Heart right ventricle (tissue), 16 donors: Measurements from ENCODE around the gene CARD10. TPM values are rescaled to one million over a fixed set of nuclear protein-coding genes. Genes with fewer than 3 reads are reported as not detected.

ENCODE experiments used
- ATAC-seq, 8 donors: fragments of 200-7000 bp; cut with Tn5 transposase; one replicate each; pipeline ENCODE4 v1.9.1; 2020; ENCODE audit warnings: mild to moderate bottlenecking in 8 of 8, moderate library complexity in 8 of 8, moderate number of reproducible peaks in 1 of 8
- DNase-seq, 2 donors: peaks; one replicate each; pipeline ENCODE4 v3.0.0-alpha.2; 2020
- H3K27ac ChIP-seq, 10 donors: fragments of 200-600 bp; sonication (generic) in 2 of 10; one replicate each; pipeline versions ENCODE4 v1.5.0 to v1.8.0; 2020 to 2022; ENCODE audit warnings: mild to moderate bottlenecking in 3 of 10
- H3K27me3 ChIP-seq, 7 donors: fragments of 200-600 bp; one replicate each; pipeline ENCODE4 v1.8.0; 2021 to 2022; ENCODE audit warnings: mild to moderate bottlenecking in 2 of 7
- H3K36me3 ChIP-seq, 9 donors: fragments of 200-600 bp; sonication (generic) in 1 of 9; one replicate each; pipeline versions ENCODE4 v1.5.0 to v1.8.0; 2020 to 2022; ENCODE audit warnings: mild to moderate bottlenecking in 2 of 9
- H3K4me1 ChIP-seq, 9 donors: fragments of 200-600 bp; sonication (generic) in 1 of 9; one replicate each; pipeline versions ENCODE4 v1.5.0 to v1.8.0; 2020 to 2022; ENCODE audit warnings: mild to moderate bottlenecking in 4 of 9
- H3K4me3 ChIP-seq, 10 donors: fragments of 200-600 bp; sonication (generic) in 2 of 10; one replicate each; pipeline versions ENCODE4 v1.5.0 to v1.8.0; 2020 to 2022; ENCODE audit warnings: mild to moderate bottlenecking in 7 of 10, moderate library complexity in 2 of 10
- H3K9me3 ChIP-seq, 11 donors: fragments of 200-600 bp in 10 of 11; sonication (generic) in 2 of 11; one replicate each; pipeline versions ENCODE4 v1.5.0 to v1.8.0; 2013 to 2022; ENCODE audit warnings: mild to moderate bottlenecking in 2 of 11, control low read depth in 1 of 11, moderate library complexity in 1 of 11
- WGBS, 2 donors: extraction: QIAGEN DNeasy Blood & Tissue Kit; methylation state at CpG; one replicate each; pipeline ENCODE4 v1.1.7; 2013; ENCODE audit warnings: inconsistent platforms in 1 of 2; 5-methylcytosine and 5-hydroxymethylcytosine counted together
- intact Hi-C, 10 donors: fragments of 100-400 bp; cut with DNase I; formaldehyde crosslinking; loops; one replicate each; pipeline versions ENCODE4 v1.11.1 to v1.14.2; 2022
- polyA plus RNA-seq, 2 donors: library from polyadenylated mRNA; stranded (reverse); fragments of 200-250 nt; gene quantifications; one replicate each; pipeline ENCODE4 v1.2.3, GENCODE V29; 2013
- total RNA-seq, 10 donors: library from RNA; stranded (reverse); fragmentation: NEBNext Ultra II Directional in 3 of 10; extraction: Animal tissue kit (Norgen Biotek cat#: 25700) in 3 of 10; gene quantifications; one replicate each; pipeline versions ENCODE4 v1.2.1 to v1.2.4, GENCODE V29; 2021 to 2023
- TF ChIP-seq, protein P1 (sequence below), 9 donors: fragments of 200-600 bp; sonication (generic) in 2 of 9; IDR thresholded peaks; one replicate each; pipeline versions ENCODE4 v1.5.0 to v1.8.0; 2021 to 2022; ENCODE audit warnings: antibody characterized with exemption in 9 of 9, mild to moderate bottlenecking in 5 of 9, moderate library complexity in 1 of 9
- donor health status: Arrhythmogenic right ventricular cardiomyopathy.
- donor health status: ischemic (EF 13 %, LVEDD 7.1; RV severe dilation, severe dysfunction).
- donor health status: healthy with polysubstance abuse.
- donor health status: DM: no; HTN: yes; CAD: no.
- donor health status: DM: no; HTN: no; CAD: no.
- donor health status: ischemic (EF 25% LVEDD 6.9; RV normal size, moderate dysfunction).
- donor health status: ischemic (EF 25% LVEDD 5.7; RV mildly dilated, moderate dysfunction).
- donor health status: healthy.
- donor health status: DM: yes; HTN: yes; CAD: no.
- donor health status: Ischemic cardiomyopathy.
- donor health status: ischemic (EF 35%, LVEDD 5.7; RV mildly dilated, moderate dysfunction).
- donor health status: nonischemic (EF 11% LVEDD 7.7; RV severe dilation, severe dysfunction).
- donor health status: DM: yes; HTN: yes; CAD: no.
- donor health status: PGD.
- donor health status: ischemic (EF 29% LVEDD 5.4; RV normal size, mild dysfunction).
- donor health status: nonischemic (EF 23%, LVEDD 6.1; RV moderate dilation, normal function).

CARD10 gene
- total and polyA plus RNA-seq, 12 donors: 7.4 to 14.8 (median 8.9) TPM

DNA sequence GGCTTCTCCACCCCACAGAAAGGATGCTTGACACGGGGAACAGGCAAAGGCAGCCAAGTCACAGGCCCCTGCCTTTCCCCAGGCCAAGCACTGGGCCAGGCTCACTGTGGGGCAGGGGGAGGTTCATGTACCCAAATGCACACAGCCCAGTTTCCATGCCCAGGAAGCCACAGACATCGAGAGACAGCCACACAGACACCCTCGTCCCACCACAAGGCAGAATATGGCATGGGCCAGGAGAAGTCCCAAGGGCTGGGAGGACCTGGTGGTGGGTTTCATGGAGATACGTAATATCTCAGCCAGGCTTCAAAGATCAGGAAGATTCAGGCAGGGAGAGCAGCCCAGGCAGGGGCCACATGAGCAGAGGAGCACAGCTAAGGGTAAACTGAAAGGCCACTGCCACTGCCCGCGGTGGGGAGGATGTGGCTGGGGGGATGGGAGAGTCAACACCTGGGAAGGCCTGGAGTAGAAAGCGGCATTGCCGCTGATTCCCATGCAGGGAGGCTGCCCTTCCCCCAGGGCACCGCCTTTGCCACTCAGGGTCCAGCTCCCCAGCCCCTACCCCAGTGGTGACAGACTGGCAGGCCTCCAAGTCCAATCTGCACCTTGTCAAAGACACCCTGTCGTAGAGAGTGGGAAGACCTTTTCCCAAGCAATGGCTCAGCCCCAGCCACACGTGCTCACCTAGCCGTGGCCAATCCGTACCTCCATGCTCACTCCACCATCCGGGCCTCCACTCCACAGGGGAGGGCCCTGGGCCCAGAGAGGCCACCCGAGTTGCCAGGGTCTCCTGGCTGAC lies 30.7 kb downstream of the CARD10 start:
- peaks cover 0 to 41% (median 25%) of the 10 kb centered on the region in 9 donors for H3K4me1 ChIP-seq
- peaks cover 0 to 25% (median 0%) of the 10 kb centered on the region in 7 donors for H3K27me3 ChIP-seq
- TF ChIP-seq, protein P1, sequence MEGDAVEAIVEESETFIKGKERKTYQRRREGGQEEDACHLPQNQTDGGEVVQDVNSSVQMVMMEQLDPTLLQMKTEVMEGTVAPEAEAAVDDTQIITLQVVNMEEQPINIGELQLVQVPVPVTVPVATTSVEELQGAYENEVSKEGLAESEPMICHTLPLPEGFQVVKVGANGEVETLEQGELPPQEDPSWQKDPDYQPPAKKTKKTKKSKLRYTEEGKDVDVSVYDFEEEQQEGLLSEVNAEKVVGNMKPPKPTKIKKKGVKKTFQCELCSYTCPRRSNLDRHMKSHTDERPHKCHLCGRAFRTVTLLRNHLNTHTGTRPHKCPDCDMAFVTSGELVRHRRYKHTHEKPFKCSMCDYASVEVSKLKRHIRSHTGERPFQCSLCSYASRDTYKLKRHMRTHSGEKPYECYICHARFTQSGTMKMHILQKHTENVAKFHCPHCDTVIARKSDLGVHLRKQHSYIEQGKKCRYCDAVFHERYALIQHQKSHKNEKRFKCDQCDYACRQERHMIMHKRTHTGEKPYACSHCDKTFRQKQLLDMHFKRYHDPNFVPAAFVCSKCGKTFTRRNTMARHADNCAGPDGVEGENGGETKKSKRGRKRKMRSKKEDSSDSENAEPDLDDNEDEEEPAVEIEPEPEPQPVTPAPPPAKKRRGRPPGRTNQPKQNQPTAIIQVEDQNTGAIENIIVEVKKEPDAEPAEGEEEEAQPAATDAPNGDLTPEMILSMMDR (IDR thresholded peaks at IDR 0.05): no peak
- H3K36me3 ChIP-seq: peaks cover 0 to 38% (median 0%) of the 10 kb centered on the region in 9 donors
- no peak for ATAC-seq
- intact Hi-C loops: no loop called here
- no peak overlapping the region for H3K4me3 ChIP-seq
- DNase-seq: no peak
- H3K27ac ChIP-seq: no peak overlapping the region
- H3K9me3 ChIP-seq: no peaks in the 10 kb centered on the region
- WGBS, 2 donors: 55 to 57% methylated on average over 15 of the region's 15 CpGs

DNA sequence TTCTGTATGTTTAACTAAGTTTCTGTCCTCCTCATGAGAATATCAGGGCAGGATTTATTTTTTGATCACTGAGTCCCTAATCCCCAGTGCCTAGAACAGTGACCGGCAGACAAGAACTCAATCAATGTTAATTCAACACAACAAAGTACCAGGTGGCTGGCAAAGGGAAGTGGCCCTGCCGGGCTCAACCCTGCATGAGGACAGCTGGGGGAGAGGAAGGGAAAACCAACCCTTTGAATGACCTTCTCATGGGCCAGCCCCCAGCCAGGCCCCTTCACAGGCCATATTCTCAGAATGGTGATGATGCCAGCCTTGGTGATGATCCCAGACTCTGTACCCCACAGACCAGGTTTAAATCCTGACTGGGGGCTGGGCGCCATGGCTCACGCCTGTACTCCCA lies 31.6 kb downstream of the CARD10 start:
- Histone ChIP-seq H3K27ac (peak overlapping the region in 1 of 10 donors; percentile 80), H3K36me3 (peaks cover 0 to 32% (median 0%) of the 10 kb centered on the region in 9 donors), H3K9me3 (no peaks in the 10 kb centered on the region), H3K4me1 (peaks cover 0 to 45% (median 32%) of the 10 kb centered on the region in 9 donors), H3K27me3 (peaks cover 0 to 25% (median 0%) of the 10 kb centered on the region in 7 donors), H3K4me3 (no peak overlapping the region)
- TF ChIP-seq, protein P1 (IDR thresholded peaks at IDR 0.05): no peak
- intact Hi-C loops: loop anchor here in 1 of 10 donors (2.0 kb wide), 1 partner anchor 13 kb away; no protein-coding TSS in a partner anchor
- no peak for ATAC-seq
- 77% methylated on average over 4 of the region's 4 CpGs for WGBS, 2 donors
- no peak for DNase-seq

DNA sequence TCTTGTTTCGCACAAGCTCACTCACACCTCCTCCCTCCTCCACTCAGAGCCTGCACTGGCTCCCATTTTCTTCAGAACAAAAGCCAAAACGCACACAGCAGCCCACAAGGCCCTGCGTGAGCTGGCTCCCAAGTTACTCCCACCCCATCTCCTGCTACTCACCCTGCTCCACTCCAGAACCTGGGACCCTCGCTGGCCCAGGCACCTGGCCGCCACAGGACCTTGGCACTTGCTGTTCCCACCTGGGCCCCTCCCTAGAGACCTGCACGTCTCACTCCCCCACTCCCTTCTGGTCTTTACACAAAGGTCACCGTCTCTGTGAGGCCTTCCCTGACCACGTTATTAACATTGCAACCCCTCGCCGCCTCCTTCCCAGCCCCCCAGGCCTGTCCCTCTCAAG lies 32.1 kb downstream of the CARD10 start:
- Histone ChIP-seq H3K4me1 (peaks cover 0 to 44% (median 33%) of the 10 kb centered on the region in 9 donors), H3K36me3 (peaks cover 0 to 28% (median 0%) of the 10 kb centered on the region in 9 donors), H3K4me3 (no peak overlapping the region), H3K27me3 (peaks cover 0 to 21% (median 0%) of the 10 kb centered on the region in 7 donors), H3K27ac (peak overlapping the region in 7 of 10 donors; percentile 68 to 97 (median 86)), H3K9me3 (no peaks in the 10 kb centered on the region)
- no peak for DNase-seq
- WGBS, 2 donors: 79 to 86% methylated on average over 10 of the region's 10 CpGs
- intact Hi-C loops: loop anchor here in 1 of 10 donors (2.0 kb wide), 1 partner anchor 14 kb away; no protein-coding TSS in a partner anchor
- TF ChIP-seq, protein P1 (IDR thresholded peaks at IDR 0.05): no peak
- no peak for ATAC-seq

DNA sequence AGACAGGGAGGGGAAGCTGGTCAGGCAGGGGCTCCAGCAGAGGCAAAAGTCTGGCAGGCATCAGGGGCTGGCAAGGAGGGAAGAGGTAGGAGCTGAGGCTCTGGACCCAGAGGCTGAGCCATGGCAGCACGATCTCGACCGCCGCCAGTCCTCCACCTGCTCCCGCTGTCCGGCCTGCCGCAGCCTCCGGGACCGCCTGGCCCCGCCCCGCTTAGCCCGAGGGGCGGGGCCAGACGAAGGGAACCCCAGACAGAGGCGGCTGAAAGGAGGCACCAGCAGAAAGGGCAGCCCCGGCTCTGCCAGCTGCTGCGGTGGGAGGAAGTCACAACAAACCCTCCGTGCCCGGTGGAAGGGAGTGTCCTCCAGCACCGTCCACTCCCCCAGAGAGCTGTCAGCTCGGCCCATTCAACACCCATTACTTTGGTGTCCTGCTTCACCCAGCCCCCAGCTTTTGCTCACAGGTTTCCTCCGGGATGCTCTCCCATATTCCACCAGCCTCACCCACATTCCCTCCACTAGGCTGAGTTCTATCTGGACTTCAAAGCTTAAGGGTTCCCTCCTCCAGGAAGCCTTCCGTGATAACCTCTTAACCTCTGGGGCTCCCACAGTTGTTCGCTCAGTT lies 32.9 kb downstream of the CARD10 start, which contains the start of gene MFNG:
MFNG (minus strand) TSS at position 161 of the 622 bp plus-strand sequence. CDS start 207 bp downstream, outside the sequence.
- ATAC-seq: peak; percentile 64 to 84 (median 77)
- DNase-seq: peak; percentile 66 to 74
- Histone ChIP-seq H3K36me3 (peaks cover 0 to 22% (median 0%) of the 10 kb centered on the region in 9 donors), H3K27me3 (peaks cover 0 to 20% (median 0%) of the 10 kb centered on the region in 7 donors), H3K27ac (peak within 1 kb of the TSS; percentile 68 to 97 (median 86)), H3K4me3 (peak within 1 kb of the TSS in 9 of 10 donors; percentile 34 to 74 (median 53)), H3K9me3 (no peaks in the 10 kb centered on the region), H3K4me1 (peaks cover 0 to 44% (median 33%) of the 10 kb centered on the region in 9 donors)
- intact Hi-C loops: loop anchor here in 1 of 10 donors (2.0 kb wide), 1 partner anchor 14 kb away; no protein-coding TSS in a partner anchor
- 4 to 5% methylated on average over 24 of the region's 24 CpGs for WGBS, 2 donors
- TF ChIP-seq, protein P1 (IDR thresholded peaks at IDR 0.05): no peak
